Body of pancreas (tissue), 4 donors: ENCODE measurements around the gene CDH7.

Source experiments
- POLR2A ChIP-seq, 3 donors: fragments of 450-650 bp; IDR thresholded peaks; one replicate each; pipeline ENCODE4 v1.6.1; 2016; ENCODE audit warnings: antibody characterized with exemption in 3 of 3, mild to moderate bottlenecking in 2 of 3
- TF ChIP-seq, protein P1 (sequence below), 7 experiments: fragments of 450-650 bp in 4 of 7; fragments of 200-600 bp in 3 of 7; sonication (generic) in 3 of 7; IDR thresholded peaks; one replicate each; pipeline ENCODE4 v1.5.1; 2016 to 2019; ENCODE audit warnings: antibody characterized with exemption in 7 of 7

DNA sequence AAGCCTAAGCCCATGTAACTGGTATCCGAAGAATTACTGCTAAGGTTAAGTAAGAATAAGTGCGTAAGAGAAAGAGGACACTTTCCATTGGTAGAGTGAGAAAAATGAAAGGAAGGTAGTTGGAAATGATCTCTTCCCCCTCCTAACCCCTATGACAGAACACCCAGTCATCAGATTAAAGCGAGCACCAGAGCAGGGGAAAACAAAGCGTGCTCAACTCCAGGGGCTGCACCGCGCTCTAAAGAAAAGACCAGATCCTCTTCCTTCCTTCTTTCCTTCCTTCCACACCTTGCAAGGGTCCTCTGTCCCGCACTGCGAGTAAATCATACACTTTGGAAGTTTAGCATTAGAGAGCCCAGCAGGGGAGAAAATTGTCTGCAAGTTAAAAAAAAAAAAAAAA is 971 bp upstream of the CDH7 start:
- TF ChIP-seq, protein P1, sequence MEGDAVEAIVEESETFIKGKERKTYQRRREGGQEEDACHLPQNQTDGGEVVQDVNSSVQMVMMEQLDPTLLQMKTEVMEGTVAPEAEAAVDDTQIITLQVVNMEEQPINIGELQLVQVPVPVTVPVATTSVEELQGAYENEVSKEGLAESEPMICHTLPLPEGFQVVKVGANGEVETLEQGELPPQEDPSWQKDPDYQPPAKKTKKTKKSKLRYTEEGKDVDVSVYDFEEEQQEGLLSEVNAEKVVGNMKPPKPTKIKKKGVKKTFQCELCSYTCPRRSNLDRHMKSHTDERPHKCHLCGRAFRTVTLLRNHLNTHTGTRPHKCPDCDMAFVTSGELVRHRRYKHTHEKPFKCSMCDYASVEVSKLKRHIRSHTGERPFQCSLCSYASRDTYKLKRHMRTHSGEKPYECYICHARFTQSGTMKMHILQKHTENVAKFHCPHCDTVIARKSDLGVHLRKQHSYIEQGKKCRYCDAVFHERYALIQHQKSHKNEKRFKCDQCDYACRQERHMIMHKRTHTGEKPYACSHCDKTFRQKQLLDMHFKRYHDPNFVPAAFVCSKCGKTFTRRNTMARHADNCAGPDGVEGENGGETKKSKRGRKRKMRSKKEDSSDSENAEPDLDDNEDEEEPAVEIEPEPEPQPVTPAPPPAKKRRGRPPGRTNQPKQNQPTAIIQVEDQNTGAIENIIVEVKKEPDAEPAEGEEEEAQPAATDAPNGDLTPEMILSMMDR (IDR thresholded peaks at IDR 0.05): no peak
- TF ChIP-seq POLR2A (IDR thresholded peaks at IDR 0.05): no peak
